Osteocyte (in vitro differentiated cells): ENCODE data around the gene TACSTD2. TPM values are rescaled to one million over a fixed set of nuclear protein-coding genes. Genes with fewer than 3 reads are reported as not detected.
"Not testable (repeated sequence)": the region's sequence is repeated elsewhere in the genome, so short reads cannot be mapped to it uniquely, and the experiment has no call there.

Source experiments
- DNase-seq: peaks from one replicate; pipeline ENCODE4 v3.0.0; 2021; ENCODE audit warnings: mixed read lengths; ENCODE audit not compliant: unreplicated experiment; ENCODE audit errors: extremely low spot score
- H3K27ac Mint-ChIP-seq: one replicate; pipeline ENCODE4 v1.8.0; 2021; ENCODE audit warnings: mild to moderate bottlenecking, mixed read lengths; ENCODE audit not compliant: unreplicated experiment
- H3K27me3 Mint-ChIP-seq: one replicate; pipeline ENCODE4 v1.8.0; 2021; ENCODE audit warnings: mixed read lengths; ENCODE audit not compliant: unreplicated experiment
- H3K36me3 Mint-ChIP-seq: one replicate; pipeline ENCODE4 v1.8.0; 2021; ENCODE audit warnings: mixed read lengths; ENCODE audit not compliant: unreplicated experiment
- H3K4me1 Mint-ChIP-seq: one replicate; pipeline ENCODE4 v1.8.0; 2021; ENCODE audit warnings: mixed read lengths; ENCODE audit not compliant: unreplicated experiment
- H3K4me3 Mint-ChIP-seq: one replicate; pipeline ENCODE4 v1.8.0; 2021; ENCODE audit warnings: mild to moderate bottlenecking, moderate library complexity, mixed read lengths; ENCODE audit not compliant: unreplicated experiment
- H3K9me3 Mint-ChIP-seq: one replicate; pipeline ENCODE4 v1.8.0; 2021; ENCODE audit warnings: mixed read lengths; ENCODE audit not compliant: unreplicated experiment
- CTCF ChIP-seq: fragments of 200-600 bp; sonication (generic); IDR thresholded peaks from 2 replicates; pipeline ENCODE4 v1.5.0; 2021; ENCODE audit warnings: antibody characterized with exemption, mild to moderate bottlenecking, moderate library complexity
- total RNA-seq: library from RNA; stranded (reverse); gene quantifications from 2 replicates; pipeline ENCODE4 v1.2.1, GENCODE V29; 2021

TACSTD2 gene
- total RNA-seq, 1 donor from 2014 or later, result not detected

- peaks cover 2% of the 10 kb centered on the region for H3K36me3 Mint-ChIP-seq
- TF ChIP-seq CTCF, result no peak
- no peaks in the 10 kb centered on the region for H3K4me1 Mint-ChIP-seq
- peaks cover 13% of the 10 kb centered on the region for H3K9me3 Mint-ChIP-seq
- no peak for DNase-seq
- H3K27ac Mint-ChIP-seq, result no peak overlapping the region
- no peak overlapping the region for H3K4me3 Mint-ChIP-seq
- peaks cover 42% of the 10 kb centered on the region for H3K27me3 Mint-ChIP-seq
Observed at GRCh38 chr1:58608945-58609344, 31.9 kb upstream of the TACSTD2 start.

GRCh38 chr1:58608297-58608696 lies 31.2 kb upstream of the TACSTD2 start:
- Mint-ChIP-seq H3K27me3 (peaks cover 47% of the 10 kb centered on the region), H3K4me3 (no peak overlapping the region), H3K36me3 (peaks cover 2% of the 10 kb centered on the region), H3K4me1 (no peaks in the 10 kb centered on the region), H3K27ac (no peak overlapping the region), H3K9me3 (peaks cover 14% of the 10 kb centered on the region)
- DNase-seq, result no peak
- TF ChIP-seq CTCF, result no peak

GRCh38 chr1:58607391-58607790 lies 30.3 kb upstream of the TACSTD2 start:
- H3K27me3 Mint-ChIP-seq, result peaks cover 54% of the 10 kb centered on the region
- H3K4me3 Mint-ChIP-seq, result no peak overlapping the region
- H3K27ac Mint-ChIP-seq, result no peak overlapping the region
- no peak for DNase-seq
- TF ChIP-seq CTCF, result no peak
- peaks cover 2% of the 10 kb centered on the region for H3K36me3 Mint-ChIP-seq
- no peaks in the 10 kb centered on the region for H3K4me1 Mint-ChIP-seq
- H3K9me3 Mint-ChIP-seq, result peaks cover 14% of the 10 kb centered on the region

- Mint-ChIP-seq H3K27me3 (peaks cover 65% of the 10 kb centered on the region), H3K9me3 (peaks cover 20% of the 10 kb centered on the region)
- H3K27ac Mint-ChIP-seq, H3K4me1 Mint-ChIP-seq, H3K36me3 Mint-ChIP-seq, DNase-seq, H3K4me3 Mint-ChIP-seq: not testable (repeated sequence)
Observed at GRCh38 chr1:58601921-58602320, 24.9 kb upstream of the TACSTD2 start.

- no peak for DNase-seq
- peaks cover 5% of the 10 kb centered on the region for H3K9me3 Mint-ChIP-seq
- H3K4me3 Mint-ChIP-seq, result no peak overlapping the region
- H3K27me3 Mint-ChIP-seq, result peaks cover 45% of the 10 kb centered on the region
- H3K27ac Mint-ChIP-seq, result no peak overlapping the region
- H3K36me3 Mint-ChIP-seq, result no peaks in the 10 kb centered on the region
- TF ChIP-seq CTCF, result no peak
- H3K4me1 Mint-ChIP-seq, result peaks cover under 1% of the 10 kb centered on the region
Observed at GRCh38 chr1:58597996-58598395, 20.9 kb upstream of the TACSTD2 start.

- DNase-seq, result no peak
- no peaks in the 10 kb centered on the region for H3K36me3 Mint-ChIP-seq
- H3K27ac Mint-ChIP-seq, result no peak overlapping the region
- no peak overlapping the region for H3K4me3 Mint-ChIP-seq
- peaks cover 37% of the 10 kb centered on the region for H3K27me3 Mint-ChIP-seq
- H3K9me3 Mint-ChIP-seq, result peaks cover 5% of the 10 kb centered on the region
- no peak for TF ChIP-seq CTCF
- H3K4me1 Mint-ChIP-seq, result peaks cover 9% of the 10 kb centered on the region
Observed at GRCh38 chr1:58597076-58597475, 20.0 kb upstream of the TACSTD2 start.
